ENCODE data around the gene CASP7.

The CASP7 gene

GRCh38 chr10:113712755-113713639, 33.3 kb downstream of the CASP7 start:
- no peak for DNase-seq

DNA sequence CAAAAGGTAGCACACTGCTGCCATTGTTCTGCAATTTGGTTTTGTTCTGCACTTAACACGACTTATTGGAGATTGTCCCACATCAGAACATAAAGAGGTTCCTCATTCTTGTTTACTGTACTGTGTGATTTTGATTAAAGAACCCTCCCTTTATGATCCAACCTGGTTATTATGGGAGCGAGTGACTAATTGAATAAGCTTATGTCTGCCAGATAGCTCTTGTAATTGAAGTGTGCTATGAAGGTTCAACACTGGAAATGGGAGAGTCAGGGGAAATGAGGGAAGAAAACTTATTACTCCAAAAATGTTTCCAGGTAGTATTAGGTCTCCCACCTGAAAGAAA, 33.9 kb downstream of the CASP7 start:
- DNase-seq: no peak

- DNase-seq: no peak
Measured at GRCh38 chr10:113716109-113716910, 36.6 kb downstream of the CASP7 start.

GRCh38 chr10:113718969-113719822, 39.5 kb downstream of the CASP7 start:
- no peak for DNase-seq

DNA sequence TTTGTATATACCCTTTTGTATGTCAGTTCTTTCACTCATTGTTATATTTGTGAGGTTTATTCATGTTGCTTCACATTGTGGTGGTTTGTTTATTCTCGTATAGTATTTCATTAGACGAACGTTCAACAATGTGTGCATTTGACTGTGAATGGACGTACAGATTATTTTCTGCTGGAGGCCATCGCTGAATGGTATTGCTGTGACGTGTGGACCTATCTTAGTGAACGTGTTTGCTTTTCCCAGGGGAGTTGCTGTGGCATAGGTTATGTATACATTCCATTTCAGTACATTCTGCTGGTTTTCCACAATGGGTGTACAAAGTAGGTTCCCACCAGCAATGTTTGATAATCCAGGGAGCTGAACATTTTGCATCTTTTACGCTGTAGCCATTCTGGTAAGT, 40.7 kb downstream of the CASP7 start:
- no peak for DNase-seq

DNA sequence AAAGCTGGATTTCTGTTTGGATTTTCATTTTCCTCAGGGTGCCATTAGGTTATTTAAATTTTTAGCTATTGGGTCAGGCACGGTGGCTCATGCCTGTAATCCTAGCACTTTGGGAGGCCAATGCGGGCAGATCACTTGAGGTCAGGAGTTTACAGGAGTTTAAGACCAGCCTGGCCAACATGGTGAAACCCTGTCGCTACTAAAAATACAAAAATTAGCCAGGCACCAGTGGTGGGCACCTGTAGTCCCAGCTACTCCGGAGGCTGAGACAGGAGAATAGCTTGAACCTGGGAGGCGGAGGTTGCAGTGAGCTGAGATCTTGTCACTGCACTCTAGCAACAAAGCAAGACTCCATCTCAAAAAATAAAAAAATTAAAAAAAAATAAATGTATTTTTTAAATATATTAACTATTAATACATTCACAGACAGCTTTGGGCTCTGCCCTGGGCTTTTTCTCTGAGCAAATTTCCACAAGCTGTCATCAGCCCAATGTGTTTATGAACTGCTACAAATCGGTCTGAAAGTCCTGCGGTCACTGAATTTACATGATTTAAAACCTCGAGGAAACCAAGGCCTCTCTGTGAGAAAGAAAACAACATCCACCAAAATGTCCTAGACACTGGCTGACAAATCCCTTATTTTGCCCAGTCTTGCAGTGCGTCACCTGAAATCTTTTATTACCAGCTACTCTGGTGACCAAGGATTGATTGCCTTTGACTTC, 52.6 kb downstream of the CASP7 start:
- no peak for DNase-seq

DNA sequence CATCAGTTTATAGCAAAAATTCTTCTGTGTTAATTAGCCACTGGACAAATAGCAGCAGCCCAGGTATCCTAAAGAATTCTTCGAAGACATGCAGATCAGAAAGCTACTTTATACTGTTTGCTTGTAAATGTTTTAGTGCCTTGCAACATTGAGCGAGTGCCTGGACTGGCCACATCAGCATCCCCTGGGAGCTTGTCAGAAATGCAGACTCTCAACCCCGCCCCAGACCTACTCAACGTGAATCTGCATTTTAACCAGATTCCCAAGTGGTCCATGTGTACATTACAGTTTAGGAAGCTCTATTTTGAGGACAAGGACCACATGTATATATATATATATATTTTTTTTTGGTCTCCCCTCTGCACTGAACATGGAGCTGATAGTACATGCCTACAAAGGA, 53.3 kb downstream of the CASP7 start:
- DNase-seq: no peak

DNA sequence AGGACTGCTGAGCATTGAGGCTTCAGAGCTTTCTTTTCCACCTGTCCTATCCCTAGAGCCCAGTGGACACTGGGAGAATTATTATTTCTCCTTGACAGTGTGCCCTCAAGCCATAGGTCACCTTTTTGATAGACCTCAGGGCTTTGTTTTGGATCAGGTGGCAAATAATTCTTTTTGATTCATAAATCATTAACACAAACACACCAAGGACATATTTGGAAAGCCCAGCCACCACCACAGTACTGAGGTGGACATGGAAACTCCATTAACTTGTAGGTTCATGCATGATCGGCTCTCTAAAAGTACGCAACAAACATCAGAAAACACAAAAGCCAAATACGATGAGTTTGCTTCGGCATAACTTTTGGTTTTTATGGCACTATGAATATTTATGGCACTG, 53.9 kb downstream of the CASP7 start:
- no peak for DNase-seq

DNA sequence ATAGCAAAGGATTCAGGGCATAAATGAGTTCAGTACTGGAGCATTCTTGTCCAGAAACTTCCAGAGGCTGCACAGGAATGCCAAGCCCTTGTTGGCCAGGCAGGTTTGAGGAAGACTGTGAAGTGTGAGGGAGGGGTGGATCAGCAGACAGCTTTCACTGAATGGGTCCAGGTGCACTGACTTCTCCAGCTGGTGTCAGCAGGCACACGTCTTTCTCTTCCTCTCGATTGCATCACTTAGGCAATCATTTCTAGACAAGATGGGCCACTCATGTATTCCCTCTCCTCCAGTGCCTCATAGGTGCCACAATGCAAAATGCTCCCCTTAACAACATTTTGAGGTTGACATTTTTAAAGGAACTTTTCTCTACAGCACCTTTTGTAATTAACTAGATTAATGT, 56.2 kb downstream of the CASP7 start:
- peak; percentile 3 for DNase-seq

- DNase-seq: no peak
Measured at GRCh38 chr10:113736576-113736975, 56.9 kb downstream of the CASP7 start.

DNA sequence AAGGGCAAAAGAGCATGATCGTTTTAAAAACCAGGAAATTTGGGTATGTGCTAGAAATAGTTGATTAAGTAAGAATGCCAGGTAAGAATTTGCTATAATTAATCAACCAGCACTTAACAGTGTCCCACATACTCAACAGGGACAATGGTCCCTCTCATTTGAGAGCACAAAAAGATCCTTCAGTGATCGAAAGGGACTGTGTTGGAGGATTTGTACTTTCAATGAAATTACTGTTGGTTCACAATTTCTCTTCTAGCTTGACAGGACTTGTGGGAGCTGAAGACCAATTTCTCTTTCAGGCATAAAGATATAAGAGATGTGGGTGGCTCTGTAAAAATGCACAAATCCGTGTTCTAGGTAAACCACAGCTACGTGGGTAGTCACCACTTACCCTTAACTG, 59.3 kb downstream of the CASP7 start:
- no peak for DNase-seq

- no peak for DNase-seq
Measured at GRCh38 chr10:113739577-113739976, 59.9 kb downstream of the CASP7 start.

GRCh38 chr10:113740850-113741249, 61.1 kb downstream of the CASP7 start:
- no peak for DNase-seq

DNA sequence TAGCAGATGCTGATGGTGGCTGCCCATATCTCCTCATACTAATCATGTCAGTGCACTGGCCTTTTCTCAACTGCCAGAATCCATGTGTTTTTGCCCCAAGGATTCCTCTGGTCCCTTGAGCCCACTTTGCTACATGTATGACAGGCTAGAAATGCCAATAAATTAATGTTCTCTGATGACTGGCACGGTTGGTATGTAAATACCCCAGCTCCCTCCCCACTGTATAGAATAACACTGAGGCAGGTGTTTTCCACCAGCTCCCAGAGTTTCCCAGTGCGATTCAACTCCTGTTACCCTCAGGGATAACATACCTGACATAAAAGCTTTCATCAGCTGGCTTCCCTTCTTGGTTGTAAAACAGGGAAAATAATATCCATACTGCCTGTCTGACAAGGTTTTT, 62.8 kb downstream of the CASP7 start:
- DNase-seq: no peak

DNA sequence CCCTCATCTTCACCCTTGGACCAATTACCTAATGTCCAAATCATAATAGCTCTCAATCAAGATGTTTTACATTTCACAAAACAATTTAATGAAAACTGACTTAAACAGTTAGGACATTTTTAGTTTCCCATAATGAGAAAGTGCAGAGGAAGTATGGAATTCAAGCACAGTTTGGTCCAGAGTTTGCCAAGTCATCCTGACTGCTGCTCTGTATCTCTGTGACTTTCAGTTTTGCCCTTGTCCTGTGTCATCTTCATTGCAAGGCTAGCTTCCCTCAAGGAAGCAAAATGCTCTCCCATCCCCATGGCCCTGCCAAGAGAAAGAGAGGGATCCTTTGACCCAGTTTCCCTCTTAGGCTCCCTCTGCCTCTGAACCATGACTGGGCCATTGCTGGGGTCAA, 63.9 kb downstream of the CASP7 start:
- DNase-seq: no peak

DNA sequence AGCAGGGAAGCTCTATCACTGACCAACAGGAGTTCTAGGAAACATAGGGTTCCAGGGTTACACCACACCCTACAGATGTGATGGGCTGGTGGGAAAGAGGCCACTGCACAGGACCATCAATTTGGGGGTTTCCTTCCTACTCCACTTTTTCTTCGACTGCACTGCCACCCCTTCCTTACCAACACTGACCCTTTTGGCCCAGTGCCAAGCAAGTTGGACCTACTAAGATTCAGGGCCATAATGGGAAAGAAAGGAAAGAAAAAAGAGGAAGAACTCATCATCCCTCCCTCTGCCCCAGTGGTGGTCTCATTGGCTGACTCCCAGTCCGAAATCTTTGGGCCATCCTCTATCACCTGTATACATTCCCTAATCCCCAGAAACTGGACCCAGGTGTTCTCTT, 65.7 kb downstream of the CASP7 start:
- no peak for DNase-seq

- DNase-seq: no peak
Measured at GRCh38 chr10:113746217-113746957, 66.7 kb downstream of the CASP7 start.

DNA sequence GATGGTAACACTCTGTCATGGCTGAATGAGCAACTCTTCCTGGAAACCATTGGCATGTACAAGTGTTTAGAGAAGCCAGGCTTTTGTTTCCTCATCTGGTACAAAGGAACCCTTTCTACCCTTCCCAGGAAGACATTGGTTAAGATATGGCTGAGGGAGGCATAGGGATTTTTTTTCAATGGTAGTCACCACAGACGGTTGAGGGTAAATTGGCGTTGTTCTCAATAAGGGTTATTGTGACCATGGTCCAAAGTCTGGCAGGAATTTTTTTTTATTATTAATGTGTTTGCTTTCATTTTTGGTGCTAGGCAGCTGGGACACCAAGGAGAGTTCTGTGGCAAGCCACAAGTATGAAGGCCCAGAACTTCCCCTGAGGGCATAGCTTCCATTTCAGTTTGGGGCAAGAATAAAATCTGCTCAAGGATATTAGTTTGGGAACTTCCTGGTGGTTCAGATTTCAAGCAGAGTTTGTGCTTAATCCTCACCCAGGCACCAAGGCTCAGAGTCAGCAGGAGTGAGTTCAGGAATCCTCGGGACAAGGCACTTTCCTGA, 71.5 kb downstream of the CASP7 start, which contains the start of gene PLEKHS1:
PLEKHS1 (plus strand) TSS at position 502 of the 552 bp plus-strand sequence. CDS start 3,596 bp downstream, outside the sequence.
- DNase-seq: no peak

- DNase-seq: no peak
Measured at GRCh38 chr10:113752553-113752952, 72.8 kb downstream of the CASP7 start.

DNA sequence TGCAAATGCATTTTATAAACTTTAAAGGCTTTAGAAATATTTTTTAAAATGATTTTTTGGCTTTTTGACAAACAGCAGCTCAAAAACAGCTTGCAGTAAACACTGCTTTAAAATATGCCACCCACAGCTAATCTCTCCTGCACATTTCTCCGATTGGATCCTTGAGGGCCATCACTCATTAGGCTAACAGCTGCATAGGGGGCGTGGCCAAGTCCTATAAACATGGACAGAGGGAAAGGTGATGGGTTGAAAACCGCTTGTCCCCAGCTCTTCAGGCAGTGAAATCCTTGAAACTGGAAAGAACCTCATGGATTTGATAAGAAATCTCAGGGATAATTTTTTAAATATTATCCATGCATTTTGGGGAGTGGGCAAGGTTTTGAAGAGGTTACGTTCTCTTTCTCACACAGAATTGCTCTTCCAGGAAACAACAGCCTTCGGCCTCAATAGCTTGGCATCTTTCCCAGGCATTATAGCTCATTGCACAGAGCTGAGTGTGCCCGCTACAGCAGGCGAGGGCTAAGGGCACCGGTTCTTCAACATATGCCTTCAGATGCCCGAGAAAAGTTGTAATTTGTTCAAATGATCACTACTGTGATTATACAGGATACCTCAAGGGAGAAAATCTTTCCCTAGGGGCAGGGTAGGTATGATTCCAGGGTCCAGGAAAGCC, 73.4 kb downstream of the CASP7 start:
- DNase-seq: no peak

DNA sequence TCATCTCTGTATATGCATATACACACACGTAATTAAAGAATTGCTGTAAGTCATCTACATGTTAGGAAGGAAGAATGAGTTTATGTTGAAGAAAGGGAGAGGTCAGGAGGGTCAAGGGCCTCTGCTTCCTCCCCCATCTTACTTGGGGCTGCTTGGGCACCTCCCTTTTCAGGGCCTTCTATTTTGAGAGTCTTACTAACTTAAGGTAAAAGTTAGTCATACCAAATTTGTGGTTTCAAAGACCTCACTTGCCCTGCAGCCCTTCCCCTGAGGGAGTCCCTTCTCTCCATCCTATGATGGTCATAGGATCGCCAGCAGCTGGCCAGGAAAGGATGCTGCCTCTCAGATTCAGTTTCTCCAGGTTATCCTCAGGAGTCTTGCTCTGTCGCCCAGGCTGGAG, 74.4 kb downstream of the CASP7 start:
- no peak for DNase-seq

Data from NCI-H1417 treated with DMSO at 0.1 percent for 48 hours (cell line).